C1 segment of cervical spinal cord (tissue), 14 donors: ENCODE measurements around the gene DMBT1.

ENCODE experiments used
- DNase-seq, 14 donors: peaks; one replicate each; lab custom pipeline; 2025; lab: John Stamatoyannopoulos, UW

DMBT1 gene

DNA sequence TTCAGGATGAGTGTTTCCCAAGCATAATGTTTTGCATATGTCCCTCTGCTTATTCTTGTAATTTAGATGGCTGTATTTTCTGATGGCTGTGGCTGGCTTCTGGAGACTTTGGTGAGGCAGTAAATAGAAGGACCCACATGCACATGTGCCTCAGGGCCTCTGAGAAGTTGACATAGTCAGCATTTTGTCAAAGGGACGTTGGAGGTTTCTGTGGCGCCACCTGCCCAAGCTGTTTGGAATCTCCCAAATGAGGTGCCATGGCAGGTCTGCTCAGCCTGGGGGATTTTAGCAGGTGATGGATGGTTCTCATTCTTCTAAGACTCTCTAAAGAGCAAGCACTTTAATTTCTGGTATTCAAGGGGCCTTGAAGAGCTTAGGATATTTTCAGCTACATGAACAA lies 109.3 kb downstream of the DMBT1 start:
- no peak for DNase-seq

DNA sequence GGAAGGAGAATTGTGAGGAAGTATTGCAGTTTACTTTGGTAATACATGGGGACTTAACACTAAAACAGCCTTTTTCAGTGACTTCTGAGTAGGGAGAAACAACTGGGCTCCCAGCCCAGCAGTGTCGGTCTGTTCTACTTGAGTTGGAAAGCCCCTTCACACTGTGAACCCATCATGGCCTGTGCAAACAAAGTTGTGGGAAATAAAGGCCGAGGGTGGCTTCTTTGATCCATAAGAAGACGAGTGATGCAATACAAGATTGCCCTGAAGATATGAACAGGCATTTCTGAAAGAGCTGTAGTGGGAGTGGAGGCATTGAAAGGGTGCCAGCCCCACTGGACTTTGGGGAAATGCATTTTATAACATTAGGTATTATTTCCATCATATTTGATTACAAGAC lies 110.8 kb downstream of the DMBT1 start:
- DNase-seq: no peak

DNA sequence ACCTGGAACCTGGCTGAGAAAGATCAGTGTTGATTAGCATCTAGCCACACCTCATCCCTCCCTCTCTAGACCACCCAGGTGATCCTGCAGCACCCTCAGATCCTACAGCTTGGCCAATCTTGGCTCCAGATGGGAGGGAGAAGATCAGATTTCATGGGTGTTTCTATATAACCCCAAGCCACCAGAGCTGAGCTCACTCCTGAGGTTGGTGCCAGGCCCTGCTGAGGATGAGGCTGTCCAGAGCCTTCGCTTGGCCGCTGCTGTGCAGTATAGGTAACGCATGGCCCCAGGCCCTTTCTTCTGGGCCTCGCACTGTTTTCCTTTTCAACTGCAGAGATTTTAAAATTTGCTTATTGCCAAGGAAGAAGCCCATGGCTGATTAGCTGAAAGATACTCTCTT lies 112.1 kb downstream of the DMBT1 start:
- DNase-seq: no peak

DNA sequence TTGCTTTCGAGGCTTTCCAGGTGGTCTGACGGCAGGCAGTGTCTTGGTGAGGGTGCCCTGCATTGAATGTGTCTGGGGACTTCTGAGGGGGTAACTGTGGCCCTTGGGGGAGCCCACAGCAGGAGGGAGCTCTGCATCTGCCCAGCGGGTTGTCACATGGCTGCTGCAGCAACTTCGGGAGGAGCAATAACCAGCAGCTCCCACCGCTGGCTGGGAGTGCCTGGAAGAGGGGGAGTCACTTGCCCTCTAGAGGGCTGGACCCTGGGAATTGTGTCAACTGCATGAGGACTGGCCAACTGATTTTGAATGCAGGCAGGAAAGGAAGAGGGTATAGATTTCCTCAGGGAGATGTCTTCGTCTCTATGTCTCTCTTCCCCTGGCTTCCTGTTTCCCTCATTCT lies 112.7 kb downstream of the DMBT1 start:
- DNase-seq: no peak

DNA sequence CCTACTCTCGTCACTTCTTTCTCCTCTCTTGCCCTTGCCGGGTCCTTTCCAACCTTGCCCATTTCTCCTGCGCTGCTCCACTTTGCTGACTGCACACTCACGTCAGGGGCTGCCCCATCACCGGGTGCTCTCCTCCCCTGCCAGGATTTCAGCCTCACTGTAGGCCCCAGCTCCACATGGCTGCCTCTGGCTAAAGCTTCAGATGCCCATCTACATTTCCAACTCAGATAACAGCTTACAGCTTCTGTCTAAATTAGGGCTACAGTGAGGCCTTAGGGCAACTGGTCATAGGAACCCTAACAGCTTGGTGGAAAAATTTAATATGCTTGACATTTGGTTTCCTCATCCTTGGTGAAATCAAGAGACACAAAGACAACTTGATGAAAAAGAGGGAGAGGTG lies 113.2 kb downstream of the DMBT1 start:
- no peak for DNase-seq

- DNase-seq: no peak
Measured at GRCh38 chr10:122674781-122675180, 114.2 kb downstream of the DMBT1 start.

DNA sequence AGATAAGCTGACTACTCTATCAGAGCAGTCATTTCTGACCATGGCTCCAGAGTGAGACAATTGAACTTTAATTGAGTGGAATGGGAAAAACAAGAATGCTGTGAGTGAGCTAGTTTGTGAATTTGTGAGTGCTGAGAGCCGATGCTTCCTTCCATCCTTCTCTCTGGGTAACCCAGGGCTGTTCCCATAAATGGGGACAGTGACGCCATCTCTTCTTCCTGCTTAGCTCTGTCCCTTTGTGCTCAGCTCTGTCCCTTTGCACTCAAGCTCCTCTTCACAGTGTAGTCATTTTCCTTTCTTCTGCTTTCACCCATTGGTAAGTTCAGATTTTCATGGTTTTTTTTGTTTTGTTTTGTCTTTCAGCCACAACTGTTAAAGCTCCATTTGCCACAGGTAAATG lies 114.7 kb downstream of the DMBT1 start:
- DNase-seq: no peak

DNA sequence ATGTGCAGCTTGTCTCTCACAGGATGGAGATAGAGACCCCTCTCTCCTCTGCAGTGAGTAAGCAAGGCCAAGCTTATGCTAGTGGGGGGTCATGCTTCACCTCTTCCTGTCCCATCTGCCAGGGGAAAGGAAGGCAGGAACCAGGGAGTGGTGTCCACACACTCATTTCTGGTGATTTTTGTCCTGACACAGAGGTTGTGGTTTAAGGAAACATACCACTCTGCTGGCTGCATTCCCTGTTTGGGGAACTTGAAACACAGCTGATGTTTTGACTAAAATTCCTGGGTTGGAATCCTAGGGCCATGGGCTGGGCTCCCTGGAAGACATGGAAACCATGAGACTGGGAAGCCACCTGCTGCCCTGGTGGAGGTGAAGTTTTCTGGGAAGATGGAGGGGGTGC lies 117.7 kb downstream of the DMBT1 start:
- DNase-seq: no peak

DNA sequence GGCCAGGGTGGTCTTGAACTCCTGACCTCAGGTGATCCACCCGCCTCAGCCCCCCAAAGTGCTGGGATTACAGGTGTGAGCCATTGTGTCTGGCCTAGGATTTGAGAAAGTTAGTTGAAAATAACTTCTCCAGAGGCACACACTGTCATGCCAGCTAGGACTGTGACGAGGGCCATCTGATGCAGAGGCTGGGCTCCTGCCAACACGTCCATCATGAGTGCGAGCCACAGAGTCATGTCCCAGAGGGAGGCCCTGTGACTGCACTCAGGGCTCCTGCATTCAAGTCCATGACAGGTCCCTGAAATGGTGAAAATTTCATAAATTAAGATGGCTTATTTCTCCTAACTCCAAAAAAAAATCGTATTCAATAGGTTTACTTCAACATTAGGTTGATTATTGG lies 122.0 kb downstream of the DMBT1 start:
- DNase-seq: no peak

GRCh38 chr10:122688293-122688989 lies 127.9 kb downstream of the DMBT1 start:
- no peak for DNase-seq

GRCh38 chr10:122689146-122689820 lies 128.7 kb downstream of the DMBT1 start:
- no peak for DNase-seq

DNA sequence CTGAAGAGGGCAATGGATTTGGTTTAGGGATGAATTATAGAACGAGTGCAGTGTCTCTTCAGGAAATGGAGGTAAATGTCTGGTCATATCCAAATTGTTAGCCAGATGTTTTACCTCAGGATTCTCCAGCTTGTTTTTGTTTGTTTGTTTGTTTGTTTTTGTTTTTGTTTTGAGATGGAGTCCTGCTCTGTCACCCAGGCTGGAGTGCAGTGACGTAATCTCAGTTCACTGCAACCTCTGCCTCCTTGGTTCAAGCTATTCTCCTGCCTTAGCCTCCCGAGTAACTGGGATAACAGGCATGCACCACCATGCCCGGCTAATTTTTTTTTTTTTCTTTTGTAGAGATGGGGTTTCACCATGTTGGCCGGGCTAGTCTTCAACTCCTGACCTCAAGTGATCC lies 132.2 kb downstream of the DMBT1 start:
- no peak for DNase-seq
